ENCODE measurements around the gene PRKCH. TPM values are rescaled to one million over a fixed set of nuclear protein-coding genes. Genes with fewer than 3 reads are reported as not detected.

Gene PRKCH
- total RNA-seq, 3 donors from 2014 or later (not counting 1 experiment from before 2014, with no cell fraction given), result 610 to 756 (median 618) TPM

- H3K4me1 ChIP-seq (ENCODE audit: control insufficient read depth, insufficient read depth, low read length), result peaks cover 8% of the 10 kb centered on the region
- Mint-ChIP-seq H3K9me3 (no peaks in the 10 kb centered on the region), H3K36me3 (peaks cover 30% of the 10 kb centered on the region), H3K27ac (peak overlapping the region; percentile 74 to 86), H3K27me3 (ENCODE audit: low read depth in 2 of 2) (no peaks in the 10 kb centered on the region), H3K4me1 (peaks cover 47 to 51% of the 10 kb centered on the region in 2 donors), H3K4me3 (no peak overlapping the region)
- TF ChIP-seq, protein P1, sequence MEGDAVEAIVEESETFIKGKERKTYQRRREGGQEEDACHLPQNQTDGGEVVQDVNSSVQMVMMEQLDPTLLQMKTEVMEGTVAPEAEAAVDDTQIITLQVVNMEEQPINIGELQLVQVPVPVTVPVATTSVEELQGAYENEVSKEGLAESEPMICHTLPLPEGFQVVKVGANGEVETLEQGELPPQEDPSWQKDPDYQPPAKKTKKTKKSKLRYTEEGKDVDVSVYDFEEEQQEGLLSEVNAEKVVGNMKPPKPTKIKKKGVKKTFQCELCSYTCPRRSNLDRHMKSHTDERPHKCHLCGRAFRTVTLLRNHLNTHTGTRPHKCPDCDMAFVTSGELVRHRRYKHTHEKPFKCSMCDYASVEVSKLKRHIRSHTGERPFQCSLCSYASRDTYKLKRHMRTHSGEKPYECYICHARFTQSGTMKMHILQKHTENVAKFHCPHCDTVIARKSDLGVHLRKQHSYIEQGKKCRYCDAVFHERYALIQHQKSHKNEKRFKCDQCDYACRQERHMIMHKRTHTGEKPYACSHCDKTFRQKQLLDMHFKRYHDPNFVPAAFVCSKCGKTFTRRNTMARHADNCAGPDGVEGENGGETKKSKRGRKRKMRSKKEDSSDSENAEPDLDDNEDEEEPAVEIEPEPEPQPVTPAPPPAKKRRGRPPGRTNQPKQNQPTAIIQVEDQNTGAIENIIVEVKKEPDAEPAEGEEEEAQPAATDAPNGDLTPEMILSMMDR (IDR thresholded peaks at IDR 0.05), result no peak
- ATAC-seq (no peak), DNase-seq (no peak)
- H3K27ac ChIP-seq (ENCODE audit: low read length), result no peak overlapping the region
- no peak overlapping the region for H3K4me3 ChIP-seq (ENCODE audit: low read length)
- intact Hi-C loops (cut with micrococcal nuclease), result no loop called here
- peaks cover 84% of the 10 kb centered on the region for H3K36me3 ChIP-seq (ENCODE audit: control insufficient read depth, insufficient read depth, low read length)
- no peaks in the 10 kb centered on the region for H3K27me3 ChIP-seq (ENCODE audit: control insufficient read depth, insufficient read depth, low read length)
- no peaks in the 10 kb centered on the region for H3K9me3 ChIP-seq (ENCODE audit: control insufficient read depth, insufficient read depth, low read length)
- WGBS (ENCODE audit: insufficient coverage), result 90% methylated on average over 7 of the region's 7 CpGs
These were observed 222.6 kb downstream of the PRKCH start for GRCh38 chr14:61543946-61544345.

- TF ChIP-seq, protein P1 (IDR thresholded peaks at IDR 0.05), result no peak
- DNase-seq (no peak), ATAC-seq (no peak)
- no peaks in the 10 kb centered on the region for H3K27me3 Mint-ChIP-seq (ENCODE audit: low read depth in 2 of 2)
- peaks cover under 1% of the 10 kb centered on the region for H3K4me1 ChIP-seq (ENCODE audit: control insufficient read depth, insufficient read depth, low read length)
- intact Hi-C loops (cut with micrococcal nuclease), result no loop called here
- H3K27ac ChIP-seq (ENCODE audit: low read length), result no peak overlapping the region
- H3K27ac Mint-ChIP-seq, result peak overlapping the region; percentile 74 to 86
- no peaks in the 10 kb centered on the region for H3K9me3 Mint-ChIP-seq
- H3K27me3 ChIP-seq (ENCODE audit: control insufficient read depth, insufficient read depth, low read length), result no peaks in the 10 kb centered on the region
- H3K9me3 ChIP-seq (ENCODE audit: control insufficient read depth, insufficient read depth, low read length), result no peaks in the 10 kb centered on the region
- H3K4me3 ChIP-seq (ENCODE audit: low read length), result no peak overlapping the region
- H3K36me3 ChIP-seq (ENCODE audit: control insufficient read depth, insufficient read depth, low read length), result peaks cover 84% of the 10 kb centered on the region
- H3K4me3 Mint-ChIP-seq, result no peak overlapping the region
- peaks cover 29% of the 10 kb centered on the region for H3K36me3 Mint-ChIP-seq
- peaks cover 42 to 50% of the 10 kb centered on the region in 2 donors for H3K4me1 Mint-ChIP-seq
- 91% methylated on average over 14 of the region's 14 CpGs for WGBS (ENCODE audit: insufficient coverage)
These were observed 223.3 kb downstream of the PRKCH start for GRCh38 chr14:61544448-61545330.

DNA sequence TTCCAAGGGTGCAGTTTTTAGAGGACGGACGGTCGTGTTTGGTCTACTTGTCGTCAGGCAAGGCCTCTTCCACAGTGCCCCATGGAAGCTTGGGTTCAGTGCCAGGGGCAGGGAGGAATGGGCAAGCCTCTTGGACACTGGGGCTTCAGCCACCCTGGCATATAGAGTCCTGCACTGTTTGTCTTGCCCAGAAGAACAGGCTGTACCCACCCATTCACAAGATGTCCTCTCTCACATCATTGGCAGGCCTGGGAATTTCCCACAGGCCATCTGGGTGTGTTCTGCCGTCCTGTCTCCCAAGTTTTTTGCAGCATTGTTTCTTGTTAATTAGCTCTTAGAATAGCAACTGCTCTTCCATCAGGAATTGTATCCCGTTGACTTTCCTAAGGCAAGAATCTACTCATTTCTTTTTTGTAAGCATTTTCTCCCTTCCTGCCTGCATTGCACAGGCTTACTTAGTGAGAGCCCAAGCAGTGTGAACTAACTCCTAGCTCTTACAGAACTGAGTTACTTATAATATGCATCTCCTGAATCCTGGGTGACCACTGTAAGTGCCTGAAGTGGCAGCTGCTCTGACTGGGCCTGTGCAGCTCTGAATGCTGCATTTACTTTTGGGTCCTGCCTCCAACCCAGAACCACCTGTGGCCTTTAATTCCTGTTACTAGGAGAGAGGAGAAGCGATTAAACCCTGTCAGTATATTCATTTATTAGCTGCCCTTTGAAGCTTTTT, 224.5 kb downstream of the PRKCH start:
- 90% methylated on average over 7 of the region's 7 CpGs for WGBS (ENCODE audit: insufficient coverage)
- H3K4me3 Mint-ChIP-seq, result peak overlapping the region; percentile 25
- DNase-seq (no peak), ATAC-seq (peak in 1 of 3 donors; percentile 18)
- TF ChIP-seq, protein P1 (IDR thresholded peaks at IDR 0.05), result no peak
- H3K27me3 Mint-ChIP-seq (ENCODE audit: low read depth in 2 of 2), result no peaks in the 10 kb centered on the region
- peaks cover 32 to 49% of the 10 kb centered on the region in 2 donors for H3K4me1 Mint-ChIP-seq
- no peaks in the 10 kb centered on the region for H3K9me3 Mint-ChIP-seq
- peaks cover 27% of the 10 kb centered on the region for H3K36me3 Mint-ChIP-seq
- peak overlapping the region; percentile 74 to 86 for H3K27ac Mint-ChIP-seq
- H3K27me3 ChIP-seq (ENCODE audit: control insufficient read depth, insufficient read depth, low read length), result no peaks in the 10 kb centered on the region
- no peaks in the 10 kb centered on the region for H3K4me1 ChIP-seq (ENCODE audit: control insufficient read depth, insufficient read depth, low read length)
- no peak overlapping the region for H3K4me3 ChIP-seq (ENCODE audit: low read length)
- H3K9me3 ChIP-seq (ENCODE audit: control insufficient read depth, insufficient read depth, low read length), result no peaks in the 10 kb centered on the region
- intact Hi-C loops (cut with micrococcal nuclease), result no loop called here
- H3K27ac ChIP-seq (ENCODE audit: low read length), result no peak overlapping the region
- H3K36me3 ChIP-seq (ENCODE audit: control insufficient read depth, insufficient read depth, low read length), result peaks cover 84% of the 10 kb centered on the region

All from natural killer cell (primary cell).